ENCODE data around the gene FBXW9.
"Not testable (repeated sequence)": the region's sequence is repeated elsewhere in the genome, so short reads cannot be mapped to it uniquely, and the experiment has no call there.

FBXW9 gene

DNA sequence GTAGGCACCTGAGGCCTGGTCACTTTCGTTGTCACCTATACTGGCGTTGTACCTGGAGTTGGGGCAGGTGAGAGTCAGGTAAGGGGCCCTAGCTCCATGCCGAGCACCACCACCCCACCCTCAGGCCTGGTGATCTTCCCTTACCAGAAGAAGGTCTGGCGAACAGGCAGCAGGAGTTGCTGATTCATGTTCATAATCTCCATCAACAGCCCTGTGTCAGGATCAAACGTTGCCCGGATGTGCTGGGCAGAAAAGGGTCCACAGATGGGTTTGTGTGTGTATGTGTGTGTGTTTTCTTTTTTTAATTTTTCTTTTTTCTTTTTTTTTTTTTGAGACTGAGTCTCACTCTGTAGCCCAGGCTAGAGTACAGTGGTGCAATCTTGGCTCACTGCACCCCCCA lies 44.2 kb downstream of the FBXW9 start:
- DNase-seq (ENCODE audit: low read depth), result no peak
- no peak overlapping the region for H3K4me3 ChIP-seq (ENCODE audit: low read depth, low read length)
- TF ChIP-seq, protein P1, sequence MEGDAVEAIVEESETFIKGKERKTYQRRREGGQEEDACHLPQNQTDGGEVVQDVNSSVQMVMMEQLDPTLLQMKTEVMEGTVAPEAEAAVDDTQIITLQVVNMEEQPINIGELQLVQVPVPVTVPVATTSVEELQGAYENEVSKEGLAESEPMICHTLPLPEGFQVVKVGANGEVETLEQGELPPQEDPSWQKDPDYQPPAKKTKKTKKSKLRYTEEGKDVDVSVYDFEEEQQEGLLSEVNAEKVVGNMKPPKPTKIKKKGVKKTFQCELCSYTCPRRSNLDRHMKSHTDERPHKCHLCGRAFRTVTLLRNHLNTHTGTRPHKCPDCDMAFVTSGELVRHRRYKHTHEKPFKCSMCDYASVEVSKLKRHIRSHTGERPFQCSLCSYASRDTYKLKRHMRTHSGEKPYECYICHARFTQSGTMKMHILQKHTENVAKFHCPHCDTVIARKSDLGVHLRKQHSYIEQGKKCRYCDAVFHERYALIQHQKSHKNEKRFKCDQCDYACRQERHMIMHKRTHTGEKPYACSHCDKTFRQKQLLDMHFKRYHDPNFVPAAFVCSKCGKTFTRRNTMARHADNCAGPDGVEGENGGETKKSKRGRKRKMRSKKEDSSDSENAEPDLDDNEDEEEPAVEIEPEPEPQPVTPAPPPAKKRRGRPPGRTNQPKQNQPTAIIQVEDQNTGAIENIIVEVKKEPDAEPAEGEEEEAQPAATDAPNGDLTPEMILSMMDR (IDR thresholded peaks at IDR 0.05; ENCODE audit: low read depth, low read length, missing control alignments), result no peak

DNA sequence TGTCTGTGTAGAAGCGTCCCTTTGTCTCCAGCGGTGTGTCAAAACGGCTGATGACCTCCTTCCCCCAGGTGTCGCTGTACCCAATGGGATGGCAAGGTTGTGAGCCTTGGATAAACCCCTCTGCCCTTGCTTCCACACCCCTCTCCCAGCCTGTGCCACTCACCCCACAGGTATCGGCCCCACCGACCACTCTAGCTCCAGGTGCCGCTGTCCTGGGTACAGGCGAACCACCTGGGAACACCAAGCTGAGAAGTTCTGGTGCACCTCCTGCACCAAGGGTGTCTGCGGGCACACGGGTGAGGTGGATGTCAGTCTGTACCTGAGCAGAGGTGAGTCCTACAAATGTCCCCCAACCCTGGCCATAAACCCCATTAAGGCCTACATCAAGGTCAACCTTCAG lies 46.5 kb downstream of the FBXW9 start:
- no peak overlapping the region for H3K4me3 ChIP-seq (ENCODE audit: low read depth, low read length)
- TF ChIP-seq, protein P1 (IDR thresholded peaks at IDR 0.05; ENCODE audit: low read depth, low read length, missing control alignments), result no peak
- DNase-seq (ENCODE audit: low read depth), result no peak

DNA sequence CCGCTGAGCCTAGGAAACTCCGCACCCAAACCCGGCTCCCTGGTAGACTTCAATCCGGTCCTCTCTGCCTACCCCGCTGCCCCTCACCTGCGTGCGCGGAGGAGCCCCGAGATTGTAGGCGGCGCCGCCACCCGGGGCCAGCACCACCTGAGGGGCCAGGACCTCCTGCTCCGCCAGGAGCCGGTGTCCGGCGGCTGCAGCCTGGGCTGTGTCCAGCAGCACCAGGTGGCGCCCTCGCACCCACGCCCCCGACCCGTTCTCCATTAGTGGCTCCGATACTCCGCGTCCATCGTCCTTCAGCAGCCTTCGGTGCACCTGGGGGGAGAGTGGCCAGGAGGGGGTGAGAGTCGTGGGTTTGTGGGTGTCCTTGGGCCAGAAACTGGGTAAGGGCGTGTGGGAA lies 48.3 kb downstream of the FBXW9 start:
- no peak for DNase-seq (ENCODE audit: low read depth)
- H3K4me3 ChIP-seq (ENCODE audit: low read depth, low read length), result no peak overlapping the region
- TF ChIP-seq, protein P1 (IDR thresholded peaks at IDR 0.05; ENCODE audit: low read depth, low read length, missing control alignments), result no peak

DNA sequence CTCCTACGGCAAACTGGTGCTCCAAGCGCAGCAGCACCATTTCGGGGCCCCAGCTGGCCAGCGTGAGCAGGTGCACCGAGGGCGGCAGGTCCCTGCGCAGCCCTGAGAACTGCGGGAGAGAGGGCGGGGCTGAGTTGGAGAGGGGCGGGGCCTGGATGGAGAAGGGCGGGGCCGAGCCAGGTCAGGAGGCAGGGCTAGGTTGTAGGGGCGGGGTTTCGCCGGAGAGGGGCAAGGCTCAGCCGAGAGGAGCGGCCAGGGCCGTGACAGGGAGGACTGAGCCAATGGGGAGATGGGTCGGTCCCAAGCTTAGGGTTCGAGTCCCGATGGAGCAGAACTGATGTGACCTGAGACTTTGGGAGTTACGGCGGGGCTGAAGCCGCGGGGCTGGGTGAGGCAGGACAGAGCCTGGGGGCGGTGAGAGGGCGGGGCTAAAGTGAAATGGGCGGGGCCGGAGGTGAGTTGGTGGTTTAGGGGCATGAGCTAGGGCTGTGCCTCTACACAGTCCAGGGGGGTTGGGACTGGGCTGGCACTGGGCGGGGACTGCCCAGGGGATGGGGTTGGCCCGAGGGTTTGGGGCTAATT lies 48.9 kb downstream of the FBXW9 start:
- no peak overlapping the region for H3K4me3 ChIP-seq (ENCODE audit: low read depth, low read length)
- TF ChIP-seq, protein P1 (IDR thresholded peaks at IDR 0.05; ENCODE audit: low read depth, low read length, missing control alignments), result no peak
- no peak for DNase-seq (ENCODE audit: low read depth)

DNA sequence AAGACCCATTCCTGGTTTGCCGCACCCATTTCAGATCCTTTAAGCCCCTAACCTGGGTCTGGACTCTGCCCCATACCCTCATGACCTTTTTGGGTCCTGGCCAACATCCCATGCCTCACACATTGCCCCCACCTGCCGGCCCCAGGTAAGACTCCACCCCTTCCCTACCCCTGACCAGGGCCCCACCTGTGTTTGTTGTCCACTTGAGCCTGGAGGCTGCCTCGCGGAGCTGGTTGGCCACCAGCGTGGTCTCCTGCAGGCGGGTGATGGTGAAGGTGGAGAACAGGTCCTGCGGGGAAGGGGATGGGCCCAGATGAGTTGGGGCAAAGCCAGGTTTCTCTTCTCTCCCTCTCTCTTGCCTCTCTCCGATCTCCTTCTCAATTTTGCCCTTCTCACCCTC lies 49.4 kb downstream of the FBXW9 start:
- TF ChIP-seq, protein P1 (IDR thresholded peaks at IDR 0.05; ENCODE audit: low read depth, low read length, missing control alignments), result no peak
- H3K4me3 ChIP-seq (ENCODE audit: low read depth, low read length), result no peak overlapping the region
- no peak for DNase-seq (ENCODE audit: low read depth)

DNA sequence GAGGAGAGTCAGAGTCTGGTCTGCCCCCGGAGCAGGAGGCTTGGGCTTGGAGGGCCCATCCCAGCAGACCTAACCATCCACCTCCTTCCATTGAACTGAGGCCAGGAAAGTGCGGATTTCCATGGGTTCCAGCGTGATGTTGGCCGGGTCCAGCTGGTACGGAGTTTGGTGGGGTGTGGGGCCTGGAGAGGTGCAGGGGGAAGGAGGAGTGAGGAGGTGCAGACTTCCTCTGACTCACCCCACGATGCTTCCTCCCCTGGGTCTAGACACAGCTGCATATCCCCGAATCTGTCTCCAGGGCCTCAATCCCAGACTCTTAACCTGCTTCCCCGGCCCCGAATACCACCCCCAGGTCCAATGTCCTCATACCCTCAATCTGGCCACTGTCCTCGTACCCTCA lies 49.9 kb downstream of the FBXW9 start:
- no peak overlapping the region for H3K4me3 ChIP-seq (ENCODE audit: low read depth, low read length)
- no peak for DNase-seq (ENCODE audit: low read depth)
- TF ChIP-seq, protein P1 (IDR thresholded peaks at IDR 0.05; ENCODE audit: low read depth, low read length, missing control alignments), result no peak

DNA sequence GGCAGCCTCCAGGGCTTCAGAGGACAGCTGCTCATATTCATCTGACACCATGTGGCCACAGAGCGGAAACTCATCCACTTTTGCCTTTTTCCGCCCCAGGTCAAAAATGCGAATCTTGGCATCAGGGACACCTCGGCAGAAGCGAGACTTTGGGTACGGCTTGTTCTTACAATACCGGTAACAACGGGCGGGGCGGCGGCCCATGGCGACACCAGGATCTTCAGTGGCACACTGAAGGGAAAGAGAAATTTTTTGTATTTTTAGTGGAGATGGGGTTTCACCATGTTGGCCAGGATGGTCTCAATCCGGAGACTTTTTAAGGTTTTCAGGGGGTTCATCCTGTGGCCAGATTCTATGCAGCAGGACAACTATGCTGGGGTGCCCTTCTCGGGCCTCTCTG lies 52.7 kb downstream of the FBXW9 start:
- DNase-seq (ENCODE audit: low read depth), result not testable (repeated sequence)

More for the DNA sequence above, 52.7 kb downstream of the FBXW9 start:
- not testable (repeated sequence) for H3K4me3 ChIP-seq (ENCODE audit: low read depth, low read length)
